Renal cortex interstitium (tissue), 11 donors: ENCODE data around the gene RRAS. TPM values are rescaled to one million over a fixed set of nuclear protein-coding genes. Genes with fewer than 3 reads are reported as not detected.

Experiments
- DNase-seq, 11 donors: peaks; one replicate each; pipeline ENCODE4 v3.0.0-alpha.2; 2013; ENCODE audit warnings: low read depth in 9 of 11, low spot score in 4 of 11; ENCODE audit errors: extremely low read depth in 1 of 11
- polyA plus RNA-seq, 3 donors: library from polyadenylated mRNA; unstranded; fragments of 120-200 nt; gene quantifications; one replicate each; pipeline ENCODE4 v1.2.1, GENCODE V29; 2013; ENCODE audit not compliant: insufficient read length in 3 of 3

The RRAS gene
- polyA plus RNA-seq, 3 donors: 20.6 to 28.9 (median 24.9) TPM

DNA sequence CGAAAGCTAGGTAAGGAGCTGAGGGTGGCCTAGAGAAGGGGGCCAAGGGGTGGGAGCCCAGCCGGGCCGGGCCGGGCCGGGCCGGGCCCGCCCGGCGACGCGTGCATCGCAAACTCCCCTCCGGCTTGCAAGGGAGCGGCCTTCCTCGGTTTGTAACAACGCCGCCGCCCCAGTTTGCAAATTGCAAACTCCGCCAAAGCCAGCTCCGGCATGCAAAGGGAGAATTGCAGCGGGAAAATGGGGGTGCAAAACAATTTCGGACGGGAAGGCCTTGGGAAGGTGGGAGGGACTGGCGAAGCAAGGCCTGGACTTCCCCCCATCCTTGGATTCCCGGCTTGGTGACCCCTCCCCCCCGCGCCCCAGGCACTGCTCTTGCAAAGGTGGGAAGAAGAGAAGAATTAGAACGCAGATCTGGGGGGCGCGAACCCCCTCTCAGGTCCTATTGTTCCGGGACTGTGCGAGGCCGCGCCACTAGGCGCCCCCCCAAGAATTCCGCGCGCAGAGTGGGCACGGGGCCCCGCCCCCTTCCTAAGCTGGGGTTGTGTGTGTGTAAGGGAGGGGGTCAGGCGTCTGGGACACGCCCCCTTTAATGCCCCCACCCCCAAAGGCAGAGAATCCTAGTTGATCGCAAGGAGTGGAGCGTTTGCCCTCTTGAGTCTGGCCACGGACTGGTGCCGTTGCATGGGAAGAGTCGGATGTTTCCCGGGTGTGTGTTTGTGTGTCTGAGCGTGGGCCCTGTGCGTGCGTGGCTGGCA, 48.0 kb downstream of the RRAS start:
- DNase-seq: no peak

DNA sequence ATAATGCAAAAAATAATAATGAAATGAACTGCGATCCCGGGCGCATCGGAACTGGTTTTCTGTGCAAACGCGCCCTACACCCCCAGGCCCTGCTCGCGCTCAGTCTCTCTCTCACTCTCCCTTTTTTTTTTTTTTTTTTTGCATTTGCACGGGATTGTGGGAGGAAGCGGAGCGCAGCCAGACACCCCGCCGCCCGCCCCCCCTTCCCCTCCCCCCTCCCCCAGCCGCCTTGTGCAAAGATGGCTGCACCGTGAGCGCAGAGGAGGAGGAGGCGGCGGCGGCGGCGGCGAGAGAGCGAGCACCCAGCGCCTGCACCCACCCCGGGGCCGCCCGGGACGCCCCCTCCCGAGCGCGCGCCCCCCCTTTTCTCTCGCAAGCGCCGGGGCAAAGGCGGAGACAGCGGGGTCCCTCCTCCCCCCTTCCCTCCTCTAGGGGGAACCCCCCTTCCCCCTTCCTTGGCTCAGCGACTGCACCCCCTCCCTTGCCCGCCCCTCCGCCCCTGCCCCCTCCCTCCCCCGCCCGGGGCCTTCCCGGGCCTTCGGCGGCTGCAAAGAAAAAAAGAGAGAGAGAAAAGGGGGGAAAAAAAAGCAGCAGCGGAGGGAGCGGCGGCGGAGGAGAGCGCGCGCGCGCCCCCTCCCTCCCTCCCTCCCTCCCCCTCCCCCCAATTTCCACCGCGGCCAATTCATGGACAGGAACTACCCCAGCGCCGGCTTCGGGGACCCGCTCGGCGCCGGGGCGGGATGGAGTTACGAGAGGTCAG, 48.8 kb downstream of the RRAS start, which contains the start of gene PRR12:
Gene PRR12 (plus strand): TSS at position 212 of the 760 bp plus-strand sequence. CDS start 473 bp downstream, at position 685.
- DNase-seq: peak in 2 of 11 donors; percentile 62 to 79

DNA sequence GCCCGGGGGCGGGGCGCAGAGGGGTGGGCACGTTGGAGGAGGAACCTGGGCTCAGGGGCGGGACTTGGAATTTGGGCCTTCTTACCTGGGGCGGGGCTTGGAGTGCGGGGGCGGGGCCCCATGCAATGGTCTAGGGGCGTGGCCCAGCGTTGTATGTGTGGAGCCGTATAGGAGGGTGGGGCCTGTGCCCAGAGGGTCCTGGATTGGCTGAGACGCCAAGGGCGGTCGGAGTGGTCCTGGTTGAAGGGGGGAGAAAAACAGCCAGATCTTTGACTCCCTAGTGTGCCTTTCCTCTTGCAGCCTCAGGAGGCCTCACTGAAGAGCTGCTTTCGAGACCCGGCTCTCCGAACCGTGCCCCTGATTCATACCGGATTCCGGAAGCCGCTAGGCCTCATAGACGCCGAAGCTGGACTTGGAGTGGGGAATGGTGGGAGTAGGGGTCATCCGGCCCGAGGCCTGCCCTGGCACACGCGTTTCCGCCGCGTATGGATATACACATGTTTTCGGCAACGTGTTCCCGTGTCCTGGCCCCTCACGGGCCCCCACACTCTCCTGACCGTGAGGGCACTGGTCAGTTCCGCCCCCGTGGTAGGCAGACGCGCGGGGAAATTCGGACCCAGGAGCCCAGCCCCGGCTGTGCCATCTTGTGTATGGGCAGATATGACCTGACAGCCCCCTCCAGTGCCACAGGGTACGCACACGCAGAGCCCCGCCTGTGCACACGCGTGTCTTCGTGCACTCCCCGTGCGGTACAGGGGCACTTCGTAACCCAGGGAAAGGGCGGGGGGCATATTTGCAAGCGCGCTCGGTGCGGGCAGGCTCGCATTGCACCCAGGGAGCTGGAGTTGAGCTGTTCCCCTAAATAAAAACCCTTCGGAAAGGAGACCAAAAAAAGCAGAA, 49.6 kb downstream of the RRAS start:
- peak; percentile 86 to 96 (median 93) for DNase-seq

DNA sequence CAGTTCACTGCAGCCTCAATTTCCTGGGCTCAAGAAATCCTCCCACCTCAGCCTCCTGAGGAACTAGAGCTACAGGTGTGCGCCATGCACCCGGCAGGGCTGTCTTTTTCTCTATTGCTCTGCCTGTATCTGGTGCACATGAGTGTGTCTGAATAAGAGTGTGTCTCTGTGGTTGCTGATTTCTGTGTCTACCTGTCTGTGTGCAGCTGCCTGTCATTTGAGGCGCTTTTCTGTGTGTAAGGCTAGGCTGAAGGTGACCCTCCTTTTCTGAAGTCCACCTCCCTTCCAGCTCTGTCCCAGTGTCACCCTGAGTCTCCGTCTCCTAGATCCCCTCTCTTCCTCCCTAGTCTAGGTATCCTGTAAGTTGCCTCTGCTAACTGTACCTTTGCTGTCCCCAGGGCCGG, 50.4 kb downstream of the RRAS start:
- no peak for DNase-seq

DNA sequence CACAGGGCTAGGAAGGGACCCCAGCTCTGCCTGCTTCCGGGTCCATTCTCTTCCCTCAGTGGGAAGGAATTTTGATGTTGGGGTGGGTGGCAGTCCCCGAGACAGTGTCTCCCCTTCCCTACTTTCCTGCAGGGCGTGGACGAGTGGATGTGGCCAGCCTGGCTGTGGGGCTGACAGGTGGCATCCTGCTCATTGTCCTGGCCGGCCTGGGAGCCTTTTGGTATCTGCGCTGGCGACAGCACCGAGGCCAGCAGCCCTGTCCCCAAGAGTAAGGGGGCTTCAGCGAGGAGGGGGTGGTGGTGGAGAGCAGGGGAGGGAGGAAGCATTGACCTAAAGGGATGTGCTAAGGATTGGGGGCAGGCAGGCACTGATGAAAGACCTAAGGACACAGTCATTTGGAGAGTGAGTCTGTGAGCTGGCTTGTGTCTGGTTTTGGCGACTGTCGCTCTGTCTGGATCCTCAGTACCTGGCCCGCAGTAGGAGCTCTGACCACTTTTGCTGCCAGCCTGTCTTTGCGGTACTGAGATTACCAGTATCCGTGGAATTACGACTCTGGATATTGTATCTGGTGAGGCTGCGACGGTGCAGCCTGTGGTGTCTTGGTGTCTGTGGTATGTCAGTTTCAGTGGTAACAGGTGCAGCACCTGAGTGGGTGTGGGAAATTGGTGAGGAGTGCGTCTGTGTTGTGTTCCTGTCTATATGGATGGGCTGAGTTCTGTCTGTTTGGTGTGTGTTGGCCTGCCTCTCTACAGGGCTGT, 51.4 kb downstream of the RRAS start:
- DNase-seq: no peak

DNA sequence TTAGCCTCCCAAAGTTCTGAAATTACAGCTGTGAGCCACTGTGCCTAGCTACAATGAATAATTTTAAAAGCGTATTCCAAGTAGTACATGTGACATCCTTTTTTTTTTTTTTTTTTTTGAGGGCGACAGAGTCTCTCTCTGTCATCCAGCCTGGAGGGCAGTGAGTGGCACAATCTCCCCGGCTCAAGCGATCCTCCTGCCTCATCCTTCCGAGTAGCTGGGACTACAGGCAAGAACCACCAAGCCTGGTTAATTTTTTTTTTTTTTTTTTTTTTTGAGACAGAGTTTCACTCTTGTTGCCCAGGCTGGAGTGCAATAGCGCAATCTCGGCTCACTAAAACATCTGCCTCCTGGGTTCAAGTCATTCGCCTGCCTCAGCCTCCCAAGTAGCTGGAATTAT, 52.7 kb downstream of the RRAS start:
- no peak for DNase-seq

Other genes starting within 250 kb of the RRAS start
- not detected for gene PTH2, start 216.7 kb downstream of the RRAS start, polyA plus RNA-seq
- not detected for gene GFY, start 214.8 kb downstream of the RRAS start, polyA plus RNA-seq
- gene SLC17A7, start 198.6 kb downstream of the RRAS start, polyA plus RNA-seq: under 1 TPM; 0.19 to 0.47 (median 0.33) TPM
- gene PIH1D1, start 188.3 kb downstream of the RRAS start, polyA plus RNA-seq: 100 to 1,000 TPM in 1 of 3 donors, 10 to 100 TPM in 2; 85.0 to 102 (median 91.3) TPM
- gene ALDH16A1, start 186.9 kb downstream of the RRAS start, polyA plus RNA-seq: 10 to 100 TPM; 14.4 to 27.7 (median 26.4) TPM
- 1 to 10 TPM; 2.5 to 4.4 (median 3.2) TPM for gene FLT3LG, start 165.9 kb downstream of the RRAS start, polyA plus RNA-seq
- 1,000 to 10,000 TPM; 2,269 to 2,915 (median 2,804) TPM for gene RPL13A, start 152.5 kb downstream of the RRAS start, polyA plus RNA-seq
- 1,000 to 10,000 TPM; 2,058 to 2,977 (median 2,724) TPM for gene RPS11, start 143.7 kb downstream of the RRAS start, polyA plus RNA-seq
- 100 to 1,000 TPM; 225 to 312 (median 227) TPM for gene FCGRT, start 127.5 kb downstream of the RRAS start, polyA plus RNA-seq
- gene RCN3, start 112.1 kb downstream of the RRAS start, polyA plus RNA-seq: 10 to 100 TPM; 13.1 to 24.6 (median 23.3) TPM
- 10 to 100 TPM; 61.9 to 75.9 (median 67.5) TPM for gene NOSIP, start 59.6 kb downstream of the RRAS start, polyA plus RNA-seq
- 1 to 10 TPM; 5.8 to 6.8 (median 5.9) TPM for gene PRRG2, start 58.8 kb downstream of the RRAS start, polyA plus RNA-seq
- 10 to 100 TPM; 17.0 to 30.2 (median 28.6) TPM for gene PRR12, start 49.0 kb downstream of the RRAS start, polyA plus RNA-seq
- gene SCAF1, start 2.1 kb upstream of the RRAS start, polyA plus RNA-seq: 10 to 100 TPM; 28.4 to 44.1 (median 43.4) TPM
- 10 to 100 TPM; 36.8 to 92.3 (median 57.7) TPM for gene IRF3, start 25.7 kb upstream of the RRAS start, polyA plus RNA-seq
- 10 to 100 TPM; 21.0 to 31.6 (median 28.0) TPM for gene BCL2L12, start 25.8 kb upstream of the RRAS start, polyA plus RNA-seq
- gene PRMT1, start 37.1 kb upstream of the RRAS start, polyA plus RNA-seq: 100 to 1,000 TPM; 198 to 261 (median 228) TPM
- 1 to 10 TPM; 1.1 to 1.6 (median 1.5) TPM for gene ADM5, start 49.5 kb upstream of the RRAS start, polyA plus RNA-seq
- gene CPT1C, start 51.0 kb upstream of the RRAS start, polyA plus RNA-seq: 10 to 100 TPM in 2 of 3 donors, 1 to 10 TPM in 1; 8.0 to 12.8 (median 11.1) TPM
- under 1 TPM in 2 of 3 donors, not detected in 1; 0.10 to 0.18 TPM for gene TSKS, start 123.2 kb upstream of the RRAS start, polyA plus RNA-seq
- gene AP2A1, start 126.9 kb upstream of the RRAS start, polyA plus RNA-seq: 10 to 100 TPM; 44.5 to 69.2 (median 66.9) TPM
- 10 to 100 TPM; 35.6 to 42.1 (median 38.4) TPM for gene FUZ, start 173.1 kb upstream of the RRAS start, polyA plus RNA-seq
- 10 to 100 TPM; 61.4 to 74.1 (median 69.6) TPM for gene MED25, start 178.1 kb upstream of the RRAS start, polyA plus RNA-seq
- 100 to 1,000 TPM; 278 to 373 (median 349) TPM for gene PTOV1, start 211.0 kb upstream of the RRAS start, polyA plus RNA-seq
- gene PNKP, start 227.4 kb upstream of the RRAS start, polyA plus RNA-seq: 10 to 100 TPM; 41.8 to 93.0 (median 60.3) TPM
- gene AKT1S1, start 237.2 kb upstream of the RRAS start, polyA plus RNA-seq: 10 to 100 TPM; 23.9 to 40.5 (median 38.1) TPM
- gene TBC1D17, start 237.6 kb upstream of the RRAS start, polyA plus RNA-seq: 10 to 100 TPM; 38.3 to 61.4 (median 43.0) TPM